ENCODE results near the gene DPYD.

The DPYD gene

GRCh38 chr1:97063532-97063931 lies 857.3 kb downstream of the DPYD start:
- no peak for FAIRE-seq
- DNase-seq (ENCODE audit: low spot score) = no peak

GRCh38 chr1:97061604-97062003 lies 859.2 kb downstream of the DPYD start:
- DNase-seq (ENCODE audit: low spot score) = no peak

GRCh38 chr1:97056386-97056785 lies 864.4 kb downstream of the DPYD start:
- FAIRE-seq (no peak), DNase-seq (ENCODE audit: low spot score) (no peak)

More at GRCh38 chr1:97061604-97062003, 859.2 kb downstream of the DPYD start:
- no peak for FAIRE-seq

GRCh38 chr1:97053268-97053667 lies 867.6 kb downstream of the DPYD start:
- DNase-seq (ENCODE audit: low spot score) = no peak
- no peak for FAIRE-seq

- FAIRE-seq (no peak), DNase-seq (ENCODE audit: low spot score) (no peak)
Observed at GRCh38 chr1:97051823-97052222, 869.0 kb downstream of the DPYD start.

- DNase-seq (ENCODE audit: low spot score) = no peak
- FAIRE-seq = no peak
Observed at GRCh38 chr1:97050506-97050905, 870.3 kb downstream of the DPYD start.

GRCh38 chr1:97047421-97047793 lies 873.4 kb downstream of the DPYD start:
- FAIRE-seq (no peak), DNase-seq (ENCODE audit: low spot score) (no peak)

GRCh38 chr1:97046765-97047420 lies 873.9 kb downstream of the DPYD start:
- DNase-seq (ENCODE audit: low spot score) = no peak
- FAIRE-seq = no peak

- FAIRE-seq (no peak), DNase-seq (ENCODE audit: low spot score) (no peak)
Observed at GRCh38 chr1:97044159-97044760, 876.6 kb downstream of the DPYD start.

- DNase-seq (ENCODE audit: low spot score) (peak; percentile 39), FAIRE-seq (no peak)
Observed at GRCh38 chr1:97042551-97042950, 878.3 kb downstream of the DPYD start.

GRCh38 chr1:97041026-97041425 lies 879.8 kb downstream of the DPYD start:
- no peak for FAIRE-seq
- DNase-seq (ENCODE audit: low spot score) = no peak

- FAIRE-seq (no peak), DNase-seq (ENCODE audit: low spot score) (no peak)
Observed at GRCh38 chr1:97038410-97038809, 882.4 kb downstream of the DPYD start.

- FAIRE-seq (no peak), DNase-seq (ENCODE audit: low spot score) (no peak)
Observed at GRCh38 chr1:97034651-97035050, 886.2 kb downstream of the DPYD start.

GRCh38 chr1:97033949-97034348 lies 886.9 kb downstream of the DPYD start:
- FAIRE-seq = no peak
- DNase-seq (ENCODE audit: low spot score) = no peak
